Activated CD8-positive, alpha-beta memory T cell treated with anti-CD3 and anti-CD28 coated beads, Interleukin-2, amount 50 U/mL, for 4 hours (primary cell): ENCODE results near the gene CDV3.

Experiments used
- DNase-seq: peaks from one replicate; pipeline ENCODE4 v3.0.0-alpha.2; 2020

CDV3 gene

DNA sequence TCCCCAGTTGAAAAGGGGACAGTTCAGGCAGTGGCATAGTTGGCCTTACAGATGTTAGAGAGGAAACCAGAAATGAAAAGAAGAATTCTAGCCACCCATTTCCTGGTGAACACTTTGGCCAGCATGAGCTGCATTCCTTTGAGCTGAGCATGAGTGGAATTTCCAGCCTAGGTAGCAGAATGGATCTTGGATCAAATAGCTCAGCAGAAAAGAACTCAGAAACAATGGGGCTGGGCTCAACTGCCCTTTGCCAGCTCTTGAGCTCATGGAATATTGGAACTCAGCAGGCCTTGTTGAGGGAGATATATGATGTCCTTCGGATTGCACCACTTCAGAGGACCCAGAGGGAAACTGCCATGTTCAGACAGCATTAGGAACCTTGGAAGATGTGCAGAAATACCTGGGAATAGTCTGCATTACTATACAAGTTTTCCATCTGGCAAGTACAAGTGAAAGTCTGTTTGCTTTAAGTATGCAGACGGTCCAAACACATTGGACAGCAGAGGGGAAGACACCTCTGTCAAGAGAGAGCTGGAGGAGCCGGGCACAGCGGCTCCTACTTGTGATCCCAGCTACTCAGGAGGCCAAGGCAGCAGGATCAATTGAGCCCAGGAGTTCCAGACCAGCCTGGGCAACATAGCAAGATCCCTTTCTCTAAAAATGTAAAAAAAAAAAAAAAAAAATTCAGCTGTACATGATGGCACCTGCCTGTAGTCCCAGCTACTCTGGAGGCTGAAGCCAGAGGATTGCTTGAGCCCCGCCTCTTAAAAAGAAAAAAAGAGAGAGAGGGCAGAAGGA, 3.1 kb upstream of the CDV3 start:
- no peak for DNase-seq

DNA sequence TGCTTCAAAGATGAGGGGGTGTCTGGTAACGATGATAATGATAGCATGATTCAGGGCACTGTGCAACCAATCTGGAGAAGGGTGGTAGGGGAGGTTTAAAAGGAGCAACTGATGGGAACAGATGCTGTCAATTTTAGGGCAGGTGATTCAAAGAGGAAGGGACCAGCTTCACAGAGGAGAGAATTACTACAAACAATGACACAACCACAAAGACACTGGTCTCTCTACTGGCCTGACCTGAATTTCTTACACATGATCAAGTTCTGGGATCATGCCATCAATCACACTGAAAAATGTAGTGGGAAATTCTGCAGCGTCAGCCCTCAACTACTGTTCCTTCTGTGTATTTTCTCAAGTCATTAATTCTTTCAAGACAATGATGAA, 2.6 kb upstream of the CDV3 start:
- no peak for DNase-seq

DNA sequence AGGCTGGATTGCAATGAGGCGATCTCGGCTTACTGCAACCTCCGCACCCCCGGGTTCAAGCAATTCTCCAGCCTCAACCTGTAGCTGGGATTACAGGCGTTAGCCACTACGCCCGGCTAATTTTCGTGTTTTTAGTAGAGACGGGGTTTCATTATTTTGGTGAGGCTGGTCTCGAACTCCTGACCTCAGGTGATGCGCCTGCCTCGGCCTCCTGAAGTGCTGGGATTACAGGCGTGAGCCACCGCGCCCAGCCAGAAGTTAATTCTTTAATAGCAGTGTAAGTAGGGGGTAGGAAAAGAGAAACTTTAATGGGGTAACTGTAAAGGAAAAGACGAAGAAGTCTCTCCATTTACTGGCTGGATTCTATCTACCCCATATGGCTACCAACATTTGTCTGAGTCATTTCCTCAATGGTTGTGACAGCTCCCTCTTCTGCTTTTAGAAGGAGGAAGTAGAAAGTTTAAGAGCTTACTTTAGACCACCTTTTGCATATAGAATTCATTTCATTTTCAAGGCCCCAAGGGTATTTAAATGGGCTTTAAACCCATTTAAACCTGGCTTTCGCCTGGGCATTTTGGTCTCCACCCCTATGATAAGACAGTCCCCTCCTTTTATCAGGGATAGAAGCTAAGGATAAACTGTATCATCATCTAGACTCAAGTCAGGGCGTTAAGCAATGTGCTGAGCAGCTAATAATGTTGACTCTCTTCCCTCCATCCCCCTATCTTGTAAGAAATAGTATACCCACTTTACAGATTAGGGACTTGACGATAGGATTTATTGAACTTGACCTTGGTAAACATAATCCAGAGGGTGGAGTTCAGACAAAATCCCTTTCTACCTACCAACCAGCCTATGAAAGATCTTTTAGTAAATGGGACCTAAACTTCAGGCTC, 1.1 kb upstream of the CDV3 start:
- no peak for DNase-seq

DNA sequence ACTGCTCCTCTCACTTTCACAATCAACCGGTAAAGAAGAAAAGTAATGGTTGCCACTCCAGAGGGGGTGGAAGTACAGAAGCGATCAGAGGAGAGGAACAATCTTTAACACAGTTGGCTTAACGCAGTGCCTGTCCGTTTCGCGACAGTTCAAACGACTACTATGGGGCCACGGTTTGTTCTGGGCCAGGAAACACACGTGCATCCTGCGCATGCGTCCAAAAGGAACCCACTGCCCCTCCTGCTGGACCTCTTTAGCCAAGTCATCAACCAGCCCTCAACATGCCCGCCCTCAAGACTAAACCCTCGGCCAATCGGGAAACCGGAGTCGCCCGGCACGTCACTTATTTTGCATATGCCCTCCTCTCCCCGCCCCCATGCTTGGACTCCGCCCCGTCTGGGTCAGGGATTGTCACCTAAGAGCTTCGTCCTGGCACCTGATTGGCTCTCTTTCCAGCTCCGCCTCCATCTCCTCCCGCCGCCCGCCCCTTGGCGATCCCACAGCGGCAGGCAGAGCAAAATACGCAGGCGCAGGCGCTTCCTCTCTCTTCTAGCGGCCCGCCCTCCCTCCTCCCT, 345 bp upstream of the CDV3 start:
- peak; percentile 100 for DNase-seq

- DNase-seq: peak; percentile 72
These were observed 885 bp downstream of the CDV3 start for GRCh38 chr3:133574260-133574881.

- no peak for DNase-seq
These were observed 1.6 kb downstream of the CDV3 start for GRCh38 chr3:133575086-133575485.

GRCh38 chr3:133576169-133576568, 2.7 kb downstream of the CDV3 start:
- DNase-seq: no peak

DNA sequence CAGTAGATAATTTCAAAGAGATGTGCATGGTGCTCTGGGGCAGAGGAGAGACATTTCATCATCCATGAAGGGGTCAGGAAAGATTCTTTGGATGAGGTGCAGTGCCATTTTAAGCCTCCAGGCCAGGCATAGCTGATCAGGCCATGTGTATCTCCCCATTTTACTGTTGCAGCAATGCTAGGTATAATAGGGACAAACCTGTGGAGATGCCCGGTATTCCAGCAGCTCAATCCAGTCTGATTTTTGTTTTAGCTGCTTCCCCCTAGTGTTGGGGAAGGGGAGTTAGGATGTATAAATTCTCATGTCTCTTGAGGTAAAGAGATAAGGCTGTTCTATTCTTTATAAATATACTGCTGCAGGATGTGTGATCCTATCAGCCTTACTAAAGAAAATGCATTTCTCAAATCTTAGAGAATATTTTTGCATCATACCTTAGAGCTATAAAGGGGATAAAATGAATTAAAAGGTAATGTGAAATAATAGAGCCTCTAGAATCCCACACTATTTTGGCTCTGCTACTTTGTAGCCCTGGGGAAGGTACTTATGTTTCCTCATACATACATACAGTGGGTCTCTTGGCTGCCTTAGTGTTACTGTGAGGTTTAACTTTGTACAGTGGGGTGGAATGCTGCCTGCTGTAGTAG, 5.2 kb downstream of the CDV3 start:
- DNase-seq: no peak

DNA sequence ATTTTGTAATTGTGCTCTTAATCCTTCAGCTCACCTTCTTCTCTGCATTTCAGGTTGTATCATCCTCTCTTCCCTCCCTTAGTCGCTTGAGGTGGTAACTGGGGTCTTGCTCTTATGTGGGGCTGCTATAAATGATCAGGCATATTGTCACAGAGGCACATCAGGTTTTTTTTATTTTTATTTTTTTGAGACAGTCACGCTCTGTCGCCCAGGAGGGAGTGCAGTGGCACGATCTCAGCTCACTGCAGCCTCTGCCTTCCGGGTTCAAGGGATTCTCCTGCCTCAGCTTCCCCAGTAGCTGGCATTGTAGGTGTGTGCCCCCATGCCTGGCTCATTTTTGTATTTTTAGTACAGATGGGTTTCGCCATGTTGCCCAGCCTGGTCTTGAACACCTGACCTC, 9.9 kb downstream of the CDV3 start:
- DNase-seq: no peak

- no peak for DNase-seq
These were observed 14.5 kb downstream of the CDV3 start for GRCh38 chr3:133588035-133588434.

- DNase-seq: no peak
These were observed 15.4 kb downstream of the CDV3 start for GRCh38 chr3:133588784-133589465.

GRCh38 chr3:133589503-133589902, 16.0 kb downstream of the CDV3 start:
- no peak for DNase-seq

DNA sequence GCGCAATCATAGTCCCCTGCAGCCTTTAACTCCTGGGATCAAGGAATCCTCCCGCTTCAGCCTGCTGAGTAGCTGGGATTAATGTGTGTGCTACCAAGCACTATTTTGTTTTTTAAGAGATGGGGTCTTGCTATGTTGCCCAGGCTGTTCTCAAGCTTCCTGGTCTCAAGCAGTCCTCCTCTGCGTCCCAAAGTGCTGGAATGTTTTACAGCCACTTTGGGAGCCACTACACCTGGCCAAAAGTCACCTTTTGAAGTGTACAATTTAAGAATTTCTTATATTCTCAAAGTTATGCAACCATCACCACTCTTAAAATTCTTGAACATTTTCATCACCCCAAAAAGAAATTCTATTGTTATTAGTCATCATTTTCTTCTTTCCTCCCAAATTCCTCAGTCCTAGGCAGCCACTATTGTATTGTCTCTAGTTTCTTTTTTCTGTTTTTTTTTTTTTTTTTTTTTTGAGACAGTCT, 17.8 kb downstream of the CDV3 start:
- no peak for DNase-seq

DNA sequence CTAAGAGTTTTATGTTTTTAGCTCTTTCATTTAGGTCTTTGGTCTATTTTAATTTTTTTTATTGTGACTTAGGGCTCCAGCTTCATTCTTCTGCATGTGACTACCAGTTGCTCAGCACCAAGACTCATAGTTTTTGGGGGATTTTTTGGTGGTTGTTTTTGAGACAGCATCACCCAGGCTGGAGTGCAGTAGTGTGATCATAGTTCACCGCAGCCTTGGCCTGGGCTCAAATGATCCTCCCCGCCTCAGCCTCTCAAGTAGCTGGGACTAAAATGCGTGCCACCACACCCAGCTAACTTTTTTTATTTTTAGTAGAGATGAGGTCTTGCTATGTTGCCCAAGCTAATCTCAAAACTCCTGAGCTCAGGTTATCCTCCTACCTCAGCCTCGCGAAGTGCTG, 19.4 kb downstream of the CDV3 start:
- DNase-seq: peak; percentile 20

DNA sequence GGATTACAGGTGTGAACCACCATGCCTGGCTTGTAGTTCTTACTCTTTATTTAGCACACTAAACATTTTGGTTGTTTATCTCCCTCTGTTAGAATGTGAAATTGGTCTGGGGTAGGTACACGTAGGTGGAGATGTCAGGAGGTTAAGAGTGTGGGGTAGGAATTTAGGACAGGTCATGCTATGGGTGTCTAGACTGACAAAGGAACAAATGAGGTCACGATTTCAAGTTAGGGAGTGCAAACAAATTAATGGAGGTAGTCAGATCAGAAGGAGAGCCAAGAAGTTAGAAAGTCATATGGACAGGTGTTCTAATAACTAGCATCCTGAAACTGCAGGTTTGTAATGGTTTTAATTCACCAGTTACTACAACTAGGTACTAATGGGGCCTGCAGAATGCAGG, 19.8 kb downstream of the CDV3 start:
- no peak for DNase-seq

DNA sequence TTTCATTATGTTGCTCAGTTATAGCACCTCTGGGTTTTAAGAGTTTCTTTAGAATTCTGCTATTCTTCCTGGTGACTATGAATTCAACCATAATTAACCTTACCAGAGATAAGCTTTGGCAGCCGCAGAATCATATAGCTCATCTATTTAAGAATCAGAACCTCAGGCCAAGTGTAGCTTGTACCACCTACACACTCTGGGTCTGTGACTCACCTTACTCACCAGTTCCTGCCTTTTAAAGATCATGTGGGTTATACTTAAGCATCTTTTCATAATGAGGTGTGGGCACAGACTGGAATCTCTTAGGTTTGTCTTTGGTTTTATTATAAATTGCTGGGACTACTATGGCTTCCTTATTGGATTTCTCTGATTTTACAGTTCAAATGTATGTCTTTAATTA, 21.9 kb downstream of the CDV3 start:
- peak; percentile 24 for DNase-seq

GRCh38 chr3:133598405-133598804, 24.9 kb downstream of the CDV3 start:
- DNase-seq: no peak

- no peak for DNase-seq
These were observed 25.8 kb downstream of the CDV3 start for GRCh38 chr3:133599280-133599679.

- DNase-seq: no peak
These were observed 27.1 kb downstream of the CDV3 start for GRCh38 chr3:133600572-133601081.

DNA sequence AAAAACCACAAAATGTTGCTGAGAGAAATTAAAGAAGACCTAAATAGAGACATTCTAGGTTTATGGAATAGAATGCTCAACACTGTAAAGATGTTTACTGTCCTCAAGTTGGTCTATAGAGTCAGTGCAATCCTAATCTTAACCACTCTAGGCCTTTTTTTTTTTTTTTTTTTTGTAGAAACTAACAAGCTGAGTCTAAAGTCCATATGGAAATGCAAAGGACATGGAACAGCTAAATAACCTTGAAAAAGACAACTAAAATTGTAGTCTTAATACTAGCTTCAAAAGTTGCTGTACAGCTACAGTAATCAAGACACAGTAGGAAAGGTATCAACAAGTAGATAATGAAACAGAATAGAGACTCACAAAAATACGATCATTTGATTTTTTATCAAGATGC, 32.9 kb downstream of the CDV3 start:
- no peak for DNase-seq

GRCh38 chr3:133606902-133607301, 33.4 kb downstream of the CDV3 start:
- no peak for DNase-seq

DNA sequence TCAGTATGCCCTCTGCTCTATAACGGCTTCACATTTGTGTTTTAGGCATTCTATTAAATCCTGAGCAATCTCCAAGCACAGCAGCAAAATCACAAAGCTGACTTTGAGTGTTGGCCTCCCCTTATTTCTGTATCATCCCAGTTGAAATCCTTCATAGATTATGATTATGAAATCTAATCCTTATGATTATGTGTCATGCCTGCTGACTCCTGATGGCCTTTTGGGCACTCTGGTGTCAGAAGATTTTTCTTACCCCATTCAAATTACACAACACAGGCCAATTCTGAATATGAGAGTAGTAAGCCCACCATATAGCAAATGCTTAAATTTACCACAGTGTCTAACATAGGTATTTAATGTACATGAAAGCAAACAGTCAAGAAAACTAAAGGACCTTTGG, 34.3 kb downstream of the CDV3 start:
- no peak for DNase-seq
